Nephron progenitor cell (in vitro differentiated cells): ENCODE results near the gene PNMA1.

Experiments used
- DNase-seq: peaks from one replicate; pipeline ENCODE4 v3.0.0; 2021
- H3K27ac Mint-ChIP-seq: 2 replicates; pipeline ENCODE4 v1.8.0; 2021; ENCODE audit warnings: mild to moderate bottlenecking, moderate library complexity, mixed read lengths
- H3K27me3 Mint-ChIP-seq: 2 replicates; pipeline ENCODE4 v1.8.0; 2021; ENCODE audit warnings: mild to moderate bottlenecking, low read depth, mixed read lengths; ENCODE audit not compliant: poor library complexity
- H3K36me3 Mint-ChIP-seq: 2 replicates; pipeline ENCODE4 v1.8.0; 2021; ENCODE audit warnings: low read depth, mixed read lengths
- H3K4me1 Mint-ChIP-seq: 2 replicates; pipeline ENCODE4 v1.8.0; 2021; ENCODE audit warnings: mixed read lengths
- H3K4me3 Mint-ChIP-seq: 2 replicates; pipeline ENCODE4 v1.8.0; 2021; ENCODE audit warnings: mild to moderate bottlenecking, moderate library complexity, mixed read lengths
- H3K9me3 Mint-ChIP-seq: 2 replicates; pipeline ENCODE4 v1.8.0; 2021; ENCODE audit warnings: mild to moderate bottlenecking, moderate library complexity, mixed read lengths
- TF ChIP-seq, protein P1 (sequence below): fragments of 200-600 bp; sonication (generic); IDR thresholded peaks from 2 replicates; pipeline ENCODE4 v1.5.0; 2021; ENCODE audit warnings: antibody characterized with exemption

Gene PNMA1, protein sequence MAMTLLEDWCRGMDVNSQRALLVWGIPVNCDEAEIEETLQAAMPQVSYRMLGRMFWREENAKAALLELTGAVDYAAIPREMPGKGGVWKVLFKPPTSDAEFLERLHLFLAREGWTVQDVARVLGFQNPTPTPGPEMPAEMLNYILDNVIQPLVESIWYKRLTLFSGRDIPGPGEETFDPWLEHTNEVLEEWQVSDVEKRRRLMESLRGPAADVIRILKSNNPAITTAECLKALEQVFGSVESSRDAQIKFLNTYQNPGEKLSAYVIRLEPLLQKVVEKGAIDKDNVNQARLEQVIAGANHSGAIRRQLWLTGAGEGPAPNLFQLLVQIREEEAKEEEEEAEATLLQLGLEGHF

DNA sequence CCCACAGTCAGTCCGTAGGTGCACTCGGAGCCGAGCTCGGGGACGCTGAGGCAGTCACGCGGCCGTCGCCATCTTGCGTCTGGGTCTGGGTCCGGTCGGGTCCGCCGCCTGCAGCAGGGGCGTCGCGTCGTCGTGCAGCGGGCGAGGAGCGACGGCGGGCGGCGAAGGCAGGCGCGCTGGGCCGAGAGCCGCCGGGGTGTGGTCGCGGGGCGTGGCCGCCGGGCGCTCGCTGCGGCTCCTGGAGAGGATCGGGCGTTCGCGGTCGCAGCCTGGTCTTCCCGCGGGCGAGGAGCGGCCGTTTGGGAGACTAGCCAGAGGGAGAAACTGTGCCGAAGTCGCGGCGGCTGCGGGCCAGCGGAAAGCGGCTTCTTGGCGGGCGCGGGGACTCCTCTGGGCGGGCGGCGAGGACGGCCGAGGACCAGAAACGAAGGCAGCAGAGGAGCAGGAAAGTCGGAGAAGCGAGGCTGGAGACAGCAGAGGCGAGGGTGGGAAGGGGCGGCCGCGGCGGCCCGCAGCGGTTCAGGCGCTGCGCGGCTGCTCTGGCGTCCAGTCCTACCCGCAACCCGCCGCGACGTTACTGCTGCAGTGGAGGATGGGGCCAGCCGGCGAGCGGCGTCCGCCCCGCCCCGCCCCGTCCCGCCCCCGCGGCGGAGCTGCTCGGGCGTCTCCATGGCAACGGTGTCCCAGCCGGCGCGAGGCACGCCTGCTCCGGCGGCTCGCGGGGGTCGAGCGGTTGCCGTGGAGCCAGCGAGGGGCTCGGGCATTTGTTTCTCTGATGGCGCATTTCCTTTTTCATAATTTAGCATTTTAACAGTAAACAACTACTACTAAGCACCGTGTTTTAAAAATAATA, at the start of gene PNMA1:
Gene PNMA1, minus strand, starts transcription at position 582 of the 853 bp plus-strand sequence. CDS start 745 bp downstream, outside the sequence.
- Mint-ChIP-seq H3K4me1 (peaks cover 63% of the 10 kb centered on the region), H3K4me3 (peak within 1 kb of the TSS; percentile 97), H3K9me3 (no peaks in the 10 kb centered on the region), H3K27me3 (peaks cover 13% of the 10 kb centered on the region), H3K27ac (peak within 1 kb of the TSS; percentile 98), H3K36me3 (peaks cover 19% of the 10 kb centered on the region)
- TF ChIP-seq, protein P1, sequence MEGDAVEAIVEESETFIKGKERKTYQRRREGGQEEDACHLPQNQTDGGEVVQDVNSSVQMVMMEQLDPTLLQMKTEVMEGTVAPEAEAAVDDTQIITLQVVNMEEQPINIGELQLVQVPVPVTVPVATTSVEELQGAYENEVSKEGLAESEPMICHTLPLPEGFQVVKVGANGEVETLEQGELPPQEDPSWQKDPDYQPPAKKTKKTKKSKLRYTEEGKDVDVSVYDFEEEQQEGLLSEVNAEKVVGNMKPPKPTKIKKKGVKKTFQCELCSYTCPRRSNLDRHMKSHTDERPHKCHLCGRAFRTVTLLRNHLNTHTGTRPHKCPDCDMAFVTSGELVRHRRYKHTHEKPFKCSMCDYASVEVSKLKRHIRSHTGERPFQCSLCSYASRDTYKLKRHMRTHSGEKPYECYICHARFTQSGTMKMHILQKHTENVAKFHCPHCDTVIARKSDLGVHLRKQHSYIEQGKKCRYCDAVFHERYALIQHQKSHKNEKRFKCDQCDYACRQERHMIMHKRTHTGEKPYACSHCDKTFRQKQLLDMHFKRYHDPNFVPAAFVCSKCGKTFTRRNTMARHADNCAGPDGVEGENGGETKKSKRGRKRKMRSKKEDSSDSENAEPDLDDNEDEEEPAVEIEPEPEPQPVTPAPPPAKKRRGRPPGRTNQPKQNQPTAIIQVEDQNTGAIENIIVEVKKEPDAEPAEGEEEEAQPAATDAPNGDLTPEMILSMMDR, result no peak
- peak; percentile 94 for DNase-seq

DNA sequence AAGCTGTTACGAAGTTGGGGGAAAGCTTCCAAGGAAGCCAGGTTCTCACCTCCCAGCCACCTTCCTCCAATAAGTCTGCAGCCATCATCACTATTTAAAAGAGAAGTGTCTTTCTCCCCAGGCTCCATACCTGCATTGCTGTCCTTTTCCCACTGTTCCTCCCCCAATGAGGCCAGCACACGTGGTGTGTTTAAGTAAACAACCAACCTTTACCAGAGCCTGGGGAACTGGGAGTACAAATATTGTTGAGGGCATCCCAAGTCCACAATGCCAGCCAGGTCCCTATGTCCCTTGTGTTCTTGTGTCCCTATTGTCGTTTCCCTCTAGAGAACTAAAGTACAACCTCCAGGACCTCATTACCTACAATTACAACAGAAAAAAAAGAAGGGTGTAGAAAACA, 49.2 kb upstream of the PNMA1 start:
- H3K4me1 Mint-ChIP-seq, result peaks cover 67% of the 10 kb centered on the region
- peak overlapping the region; percentile 23 for H3K4me3 Mint-ChIP-seq

DNA sequence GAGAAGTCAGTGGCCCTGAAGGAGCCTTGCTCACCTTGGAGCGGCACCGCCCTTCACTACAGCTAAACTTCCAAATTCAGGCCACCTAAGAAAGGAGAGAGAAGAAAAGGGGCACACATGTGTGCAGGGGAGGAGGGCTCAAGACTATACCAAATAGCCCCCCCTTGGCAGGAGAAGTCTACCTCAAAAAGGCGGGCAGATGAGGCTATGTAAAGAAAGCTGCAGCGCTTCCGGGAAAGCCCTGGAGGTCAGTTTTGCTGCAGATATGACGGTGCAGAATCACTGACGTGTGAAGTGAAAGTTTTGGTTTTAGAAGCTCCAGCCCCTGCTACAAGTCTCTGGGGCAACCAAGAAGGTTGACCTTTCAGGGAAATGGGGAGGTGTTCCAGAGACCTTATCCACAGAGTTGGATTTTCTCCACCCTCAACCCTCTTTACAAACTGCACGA, 48.2 kb upstream of the PNMA1 start:
- no peaks in the 10 kb centered on the region for H3K27me3 Mint-ChIP-seq
- no peaks in the 10 kb centered on the region for H3K9me3 Mint-ChIP-seq
- TF ChIP-seq, protein P1, result no peak
- H3K36me3 Mint-ChIP-seq, result no peaks in the 10 kb centered on the region
- H3K27ac Mint-ChIP-seq, result peak overlapping the region; percentile 0
- peak overlapping the region; percentile 54 for H3K4me3 Mint-ChIP-seq
- no peak for DNase-seq
- peaks cover 77% of the 10 kb centered on the region for H3K4me1 Mint-ChIP-seq

More for the DNA sequence above, 49.2 kb upstream of the PNMA1 start:
- TF ChIP-seq, protein P1, result no peak
- Mint-ChIP-seq H3K27ac (peak overlapping the region; percentile 0), H3K27me3 (no peaks in the 10 kb centered on the region), H3K36me3 (no peaks in the 10 kb centered on the region), H3K9me3 (no peaks in the 10 kb centered on the region)
- no peak for DNase-seq

DNA sequence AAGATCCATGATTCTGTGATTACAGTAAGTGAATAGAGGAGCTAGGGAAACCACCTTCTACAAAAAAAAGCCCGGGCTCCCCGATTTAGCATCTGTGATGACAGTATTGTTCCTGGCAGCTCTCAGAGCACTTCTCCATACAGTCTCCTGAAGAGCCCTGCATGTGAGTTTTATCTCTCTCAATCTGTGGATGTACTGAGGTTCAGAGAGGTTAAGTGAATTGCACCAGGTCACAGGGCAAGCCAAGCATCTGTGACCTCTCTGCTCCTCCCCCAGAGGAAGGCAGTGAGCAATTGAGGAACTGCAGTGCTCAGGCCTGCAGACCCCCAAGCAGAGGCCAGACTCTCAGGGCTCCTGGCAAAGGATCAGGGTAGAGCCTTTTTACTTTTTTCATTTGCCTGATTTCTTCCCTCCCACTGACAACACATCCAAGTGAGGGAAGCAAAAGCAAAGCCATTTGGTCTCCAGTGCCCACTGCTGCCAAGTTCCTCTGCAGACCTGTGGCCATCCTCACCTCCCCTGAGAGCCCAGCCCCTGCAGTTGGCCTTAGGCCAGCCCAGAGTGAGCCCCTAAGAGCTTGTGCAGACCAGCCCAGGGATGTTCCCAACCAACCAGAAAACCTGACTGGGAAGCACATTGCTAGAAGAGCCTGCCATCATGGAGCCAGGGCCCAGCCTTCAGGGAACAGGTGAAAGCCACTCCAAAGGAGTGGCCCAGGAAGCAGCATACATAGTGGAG, 47.6 kb upstream of the PNMA1 start:
- Mint-ChIP-seq H3K27me3 (no peaks in the 10 kb centered on the region), H3K4me1 (peaks cover 81% of the 10 kb centered on the region), H3K4me3 (peak overlapping the region; percentile 54), H3K36me3 (no peaks in the 10 kb centered on the region), H3K9me3 (no peaks in the 10 kb centered on the region), H3K27ac (peak overlapping the region; percentile 0)
- TF ChIP-seq, protein P1, result no peak
- no peak for DNase-seq

DNA sequence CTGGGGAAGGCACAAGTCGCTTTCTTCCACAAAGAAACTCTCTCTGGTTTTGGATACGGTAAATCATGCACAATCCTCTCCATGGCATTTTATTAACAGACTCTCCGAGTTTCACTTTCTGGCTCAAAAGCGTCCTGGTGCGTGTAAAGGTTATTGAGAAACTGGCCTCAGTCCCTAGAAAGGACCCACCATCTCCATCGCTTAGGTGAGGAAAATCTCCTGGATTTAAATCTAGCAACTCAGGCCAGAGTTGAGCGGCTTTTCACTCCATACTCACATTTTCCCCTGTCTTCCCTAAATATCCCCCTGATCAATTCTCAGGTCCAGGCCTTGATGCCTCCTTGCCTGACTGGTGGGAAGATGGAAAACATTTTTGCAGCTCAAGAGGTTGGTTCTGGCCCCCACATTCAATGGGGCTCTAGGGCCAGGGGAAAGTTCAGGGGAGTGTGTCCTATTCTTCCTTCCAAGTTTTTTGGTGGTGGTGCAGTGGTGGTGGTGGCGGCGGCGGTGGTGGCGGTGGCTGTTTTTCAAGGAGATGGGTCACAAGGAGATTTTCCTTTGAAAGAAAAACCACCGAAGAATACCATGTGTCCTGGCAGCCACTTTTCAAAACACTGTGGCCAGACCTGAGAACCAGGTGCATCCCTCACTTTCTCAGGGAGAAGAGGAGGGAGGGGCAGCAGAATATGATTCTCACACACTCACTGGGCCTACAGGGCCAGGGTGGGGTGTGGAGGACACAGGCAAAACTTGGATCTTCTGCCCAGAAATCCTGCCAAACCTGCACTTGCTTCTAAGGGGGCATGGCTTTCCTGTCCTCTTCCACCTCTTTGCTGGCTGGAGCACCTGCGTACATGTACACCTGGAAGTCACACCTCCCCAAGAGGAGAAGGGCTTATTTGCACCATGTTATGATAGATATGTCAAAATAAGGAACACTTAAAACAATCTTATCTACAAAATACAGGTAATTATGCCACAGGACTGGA, 46.7 kb upstream of the PNMA1 start:
- Mint-ChIP-seq H3K9me3 (no peaks in the 10 kb centered on the region), H3K27me3 (no peaks in the 10 kb centered on the region), H3K4me3 (peak overlapping the region; percentile 86), H3K4me1 (peaks cover 86% of the 10 kb centered on the region), H3K27ac (peak overlapping the region; percentile 93), H3K36me3 (no peaks in the 10 kb centered on the region)
- TF ChIP-seq, protein P1, result no peak
- no peak for DNase-seq
